ENCODE data around the gene AP2A1. TPM values are rescaled to one million over a fixed set of nuclear protein-coding genes. Genes with fewer than 3 reads are reported as not detected.

Gene AP2A1
- total and polyA plus RNA-seq, 4 donors: 31.5 to 87.2 (median 54.4) TPM

DNA sequence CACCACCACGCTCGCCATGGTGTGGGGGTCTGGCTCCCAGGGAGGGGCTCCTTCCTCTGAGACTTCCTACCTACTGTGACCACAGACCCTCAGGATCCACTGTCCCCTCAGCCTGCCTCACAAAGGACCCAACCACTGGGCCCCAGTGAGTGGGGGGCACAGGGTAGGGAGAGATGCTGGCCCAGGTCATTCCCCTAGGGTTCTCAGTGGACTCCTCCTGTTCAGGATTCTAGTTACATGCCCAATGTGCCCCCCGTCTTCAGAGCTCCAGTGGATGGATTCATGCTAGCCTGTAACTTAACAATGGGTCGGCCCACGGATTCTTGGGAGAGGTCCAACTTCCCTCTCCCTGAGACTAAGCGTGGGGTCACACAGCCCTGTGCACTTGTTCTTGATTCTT lies 3.6 kb upstream of the AP2A1 start, which contains the start of gene TSKS:
Gene TSKS (minus strand): TSS at position 77 of the 400 bp plus-strand sequence. CDS start 59 bp downstream, at position 18.
- H3K4me1 ChIP-seq (ENCODE audit: control insufficient read depth in 5 of 5, insufficient read depth in 5 of 5, low read length in 5 of 5): peaks cover 0 to 23% (median 5%) of the 10 kb centered on the region in 5 donors
- no peak for ATAC-seq (ENCODE audit: insufficient read depth, low FRiP score)
- no peak within 1 kb of the TSS for H3K9ac ChIP-seq (ENCODE audit: insufficient read depth in 1 of 2, low read length in 2 of 2)
- H3K27me3 ChIP-seq (ENCODE audit: control insufficient read depth in 3 of 3, insufficient read depth in 3 of 3, low read length in 2 of 3): no peaks in the 10 kb centered on the region
- DNase-seq: no peak
- TF ChIP-seq, protein P1, sequence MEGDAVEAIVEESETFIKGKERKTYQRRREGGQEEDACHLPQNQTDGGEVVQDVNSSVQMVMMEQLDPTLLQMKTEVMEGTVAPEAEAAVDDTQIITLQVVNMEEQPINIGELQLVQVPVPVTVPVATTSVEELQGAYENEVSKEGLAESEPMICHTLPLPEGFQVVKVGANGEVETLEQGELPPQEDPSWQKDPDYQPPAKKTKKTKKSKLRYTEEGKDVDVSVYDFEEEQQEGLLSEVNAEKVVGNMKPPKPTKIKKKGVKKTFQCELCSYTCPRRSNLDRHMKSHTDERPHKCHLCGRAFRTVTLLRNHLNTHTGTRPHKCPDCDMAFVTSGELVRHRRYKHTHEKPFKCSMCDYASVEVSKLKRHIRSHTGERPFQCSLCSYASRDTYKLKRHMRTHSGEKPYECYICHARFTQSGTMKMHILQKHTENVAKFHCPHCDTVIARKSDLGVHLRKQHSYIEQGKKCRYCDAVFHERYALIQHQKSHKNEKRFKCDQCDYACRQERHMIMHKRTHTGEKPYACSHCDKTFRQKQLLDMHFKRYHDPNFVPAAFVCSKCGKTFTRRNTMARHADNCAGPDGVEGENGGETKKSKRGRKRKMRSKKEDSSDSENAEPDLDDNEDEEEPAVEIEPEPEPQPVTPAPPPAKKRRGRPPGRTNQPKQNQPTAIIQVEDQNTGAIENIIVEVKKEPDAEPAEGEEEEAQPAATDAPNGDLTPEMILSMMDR (IDR thresholded peaks at IDR 0.05; ENCODE audit: control extremely low read depth, extremely low read depth): no peak
- no peak within 1 kb of the TSS for H3K27ac ChIP-seq (ENCODE audit: low read depth in 1 of 2, low read length in 1 of 2)
- no peaks in the 10 kb centered on the region for H3K36me3 ChIP-seq (ENCODE audit: control insufficient read depth in 4 of 4, insufficient read depth in 4 of 4, low read length in 4 of 4)
- no peaks in the 10 kb centered on the region for H3K9me3 ChIP-seq (ENCODE audit: control insufficient read depth in 4 of 4, insufficient read depth in 3 of 4, low read length in 3 of 4)
- WGBS, 2 donors: 75 to 79% methylated on average over 6 of the region's 6 CpGs
- no peak within 1 kb of the TSS for H3K4me3 ChIP-seq

DNA sequence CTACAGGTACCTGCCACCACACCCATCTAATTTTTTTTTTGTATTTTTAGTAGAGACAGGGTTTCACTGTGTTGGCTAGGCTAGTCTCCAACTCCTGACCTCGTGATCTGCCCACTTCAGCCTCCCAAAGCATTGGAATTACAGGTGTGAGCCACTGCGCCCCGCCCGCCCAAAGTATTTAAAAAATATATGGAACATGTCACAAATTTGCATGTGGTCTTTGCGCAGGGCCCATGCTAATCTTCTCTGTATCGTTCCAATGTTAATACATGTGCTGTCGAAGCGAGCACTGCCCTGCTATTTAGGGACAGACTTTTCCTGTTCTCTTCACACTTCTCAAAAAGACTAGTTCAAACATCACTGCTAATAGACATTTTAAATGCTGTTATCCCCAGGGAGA lies 2.5 kb upstream of the AP2A1 start:
- ATAC-seq (ENCODE audit: insufficient read depth, low FRiP score) (no peak), DNase-seq (no peak)
- H3K4me1 ChIP-seq (ENCODE audit: control insufficient read depth in 5 of 5, insufficient read depth in 5 of 5, low read length in 5 of 5): peaks cover 0 to 29% (median 5%) of the 10 kb centered on the region in 5 donors
- H3K27ac ChIP-seq (ENCODE audit: low read depth in 1 of 2, low read length in 1 of 2): no peak overlapping the region
- H3K9me3 ChIP-seq (ENCODE audit: control insufficient read depth in 4 of 4, insufficient read depth in 3 of 4, low read length in 3 of 4): no peaks in the 10 kb centered on the region
- 77 to 89% methylated on average over 8 of the region's 8 CpGs for whole genome bisulfite sequencing, 2 donors
- H3K4me3 ChIP-seq: no peak overlapping the region
- H3K27me3 ChIP-seq (ENCODE audit: control insufficient read depth in 3 of 3, insufficient read depth in 3 of 3, low read length in 2 of 3): no peaks in the 10 kb centered on the region
- no peak overlapping the region for H3K9ac ChIP-seq (ENCODE audit: insufficient read depth in 1 of 2, low read length in 2 of 2)
- TF ChIP-seq, protein P1 (IDR thresholded peaks at IDR 0.05; ENCODE audit: control extremely low read depth, extremely low read depth): no peak
- no peaks in the 10 kb centered on the region for H3K36me3 ChIP-seq (ENCODE audit: control insufficient read depth in 4 of 4, insufficient read depth in 4 of 4, low read length in 4 of 4)

DNA sequence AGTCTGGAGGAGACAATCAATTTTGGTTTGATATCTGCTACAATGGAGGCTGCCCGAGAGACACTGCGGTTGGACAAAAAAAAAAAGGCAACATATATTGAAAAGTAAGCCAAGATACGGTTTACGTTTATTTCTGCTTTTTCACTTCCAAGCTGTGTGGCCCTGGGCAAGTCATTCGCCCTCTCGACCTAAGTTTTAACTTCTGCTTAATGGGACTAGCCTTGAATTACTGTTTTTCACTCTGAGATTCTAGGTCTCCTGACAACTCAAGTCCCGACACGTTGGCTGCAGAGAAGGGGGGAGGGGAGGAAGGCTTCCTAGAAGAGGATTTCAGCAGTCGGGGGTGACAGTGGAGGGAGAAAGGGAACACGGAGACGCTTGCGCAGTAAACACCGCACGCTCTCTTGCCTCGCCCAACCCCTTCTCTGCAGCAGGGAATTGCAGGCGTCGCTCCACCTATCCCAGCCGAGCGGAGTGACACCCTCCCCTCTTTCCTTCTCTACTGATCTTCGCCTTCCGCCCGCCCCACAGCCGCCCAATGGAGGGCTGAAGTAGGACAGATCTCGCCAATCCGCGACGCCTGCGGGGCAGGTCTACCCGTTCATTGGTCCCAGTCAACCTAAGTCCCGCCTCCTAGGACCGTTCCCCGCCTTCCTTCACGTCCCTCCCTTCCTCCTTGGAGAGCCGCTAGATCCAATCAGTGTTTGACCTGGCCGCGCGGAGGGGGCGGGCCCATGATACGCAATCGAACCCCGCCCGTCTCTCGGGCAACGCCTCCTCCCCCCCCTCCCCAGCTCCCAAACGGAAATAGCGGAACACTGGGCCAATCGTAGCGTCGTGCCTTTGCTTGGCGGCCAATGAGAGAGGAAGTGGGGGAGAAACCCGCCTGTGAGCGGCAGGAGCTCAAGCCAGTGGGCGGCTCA lies 533 bp upstream of the AP2A1 start:
- 1% methylated on average over 45 to 53 of the region's 53 CpGs for WGBS, 2 donors
- peak; percentile 93 for ATAC-seq (ENCODE audit: insufficient read depth, low FRiP score)

More for the DNA sequence above, 533 bp upstream of the AP2A1 start:
- no peaks in the 10 kb centered on the region for H3K9me3 ChIP-seq (ENCODE audit: control insufficient read depth in 4 of 4, insufficient read depth in 3 of 4, low read length in 3 of 4)
- peaks cover 0 to 29% (median 5%) of the 10 kb centered on the region in 5 donors for H3K4me1 ChIP-seq (ENCODE audit: control insufficient read depth in 5 of 5, insufficient read depth in 5 of 5, low read length in 5 of 5)
- TF ChIP-seq, protein P1 (IDR thresholded peaks at IDR 0.05; ENCODE audit: control extremely low read depth, extremely low read depth): no peak
- peak overlapping the region; percentile 92 to 98 for H3K27ac ChIP-seq (ENCODE audit: low read depth in 1 of 2, low read length in 1 of 2)
- peak; percentile 100 for DNase-seq
- H3K27me3 ChIP-seq (ENCODE audit: control insufficient read depth in 3 of 3, insufficient read depth in 3 of 3, low read length in 2 of 3): no peaks in the 10 kb centered on the region
- peak overlapping the region in 1 of 2 donors; percentile 82 for H3K9ac ChIP-seq (ENCODE audit: insufficient read depth in 1 of 2, low read length in 2 of 2)
- no peaks in the 10 kb centered on the region for H3K36me3 ChIP-seq (ENCODE audit: control insufficient read depth in 4 of 4, insufficient read depth in 4 of 4, low read length in 4 of 4)
- no peak overlapping the region for H3K4me3 ChIP-seq
